GM12878 (cell line): Measurements from ENCODE around the gene RCL1. TPM values are rescaled to one million over a fixed set of nuclear protein-coding genes. Genes with fewer than 3 reads are reported as not detected.

ENCODE experiments used
- ATAC-seq: fragments of 200-7000 bp; cut with Tn5 transposase; 3 replicates; pipeline ENCODE4 v1.9.1; 2020; ENCODE audit warnings: mild to moderate bottlenecking, moderate library complexity
- BruUV-seq: library from RNA; stranded (reverse); fragments of 400-500 nt; replicated peaks from 2 replicates; lab custom pipeline; 2021; lab: Mats Ljungman, UMichigan
- CTCF ChIA-PET: fragments of 300-600 bp; sonication (Branson Sonifier 250); formaldehyde crosslinking; extraction: SDS; loops from one replicate; lab custom pipeline; 2021; ENCODE audit warnings: inconsistent platforms; lab: Yijun Ruan, JAX
- POLR2A ChIA-PET: fragments of 350-600 bp; formaldehyde crosslinking; extraction: SDS; loops from one replicate; lab custom pipeline; 2021; ENCODE audit warnings: inconsistent platforms; lab: Charles Lee
- RAD21 ChIA-PET: fragments of 300-600 bp; sonication (Branson Sonifier 250); formaldehyde crosslinking; loops from one replicate; lab custom pipeline; 2023; ENCODE audit warnings: antibody characterized with exemption; ENCODE audit not compliant: unreplicated experiment; lab: Charles Lee
- SMC1A ChIA-PET: fragments of 300-600 bp; sonication (Branson Sonifier 250); formaldehyde crosslinking; loops from one replicate; lab custom pipeline; 2023; ENCODE audit not compliant: unreplicated experiment, uncharacterized antibody; lab: Charles Lee
- DNase-seq: peaks from one replicate; pipeline ENCODE4 v3.0.0-alpha.2; 2011; ENCODE audit warnings: low read depth, low spot score
- FAIRE-seq: peaks from 3 replicates; lab custom pipeline; 2011; peaks lifted over from hg19 to GRCh38; lab: Jason Lieb, UNC
- H2AFZ ChIP-seq: 2 replicates; pipeline ENCODE4 v1.6.0; 2011; ENCODE audit warnings: low read depth, low read length, control low read depth; ENCODE audit not compliant: control insufficient read depth
- H3K27ac ChIP-seq: 2 replicates; pipeline ENCODE4 v1.5.1; 2011; ENCODE audit warnings: control low read depth; ENCODE audit not compliant: control insufficient read depth, insufficient read depth
- H3K27me3 ChIP-seq, 2 experiments: replicated peaks in 1 of 2; 2 replicates each; pipeline versions ENCODE4 v1.6.0 to v1.6.1; 2011; ENCODE audit warnings: low read length in 1 of 2; ENCODE audit not compliant: control insufficient read depth in 2 of 2, insufficient read depth in 2 of 2
- H3K36me3 ChIP-seq, 2 experiments: 2 replicates each; pipeline ENCODE4 v1.5.1; 2011; ENCODE audit warnings: low read length in 1 of 2; ENCODE audit not compliant: control insufficient read depth in 2 of 2, insufficient read depth in 2 of 2
- H3K4me1 ChIP-seq: 2 replicates; pipeline ENCODE4 v1.6.1; 2011; ENCODE audit warnings: mild to moderate bottlenecking, low read length, moderate library complexity, mixed read lengths; ENCODE audit not compliant: control insufficient read depth, insufficient read depth
- H3K4me2 ChIP-seq: 2 replicates; pipeline ENCODE4 v1.6.0; 2011; ENCODE audit warnings: control low read depth; ENCODE audit not compliant: control insufficient read depth, insufficient read depth
- H3K4me3 ChIP-seq: fragments of 200-600 bp; sonication (generic); 2 replicates; pipeline ENCODE4 v1.5.1; 2016
- H3K79me2 ChIP-seq: 2 replicates; pipeline ENCODE4 v1.6.0; 2011; ENCODE audit warnings: low read length; ENCODE audit not compliant: control insufficient read depth, insufficient read depth
- H3K9ac ChIP-seq: 2 replicates; pipeline ENCODE4 v1.8.0; 2011; ENCODE audit warnings: low read length, control low read depth, mixed read lengths; ENCODE audit not compliant: control insufficient read depth, insufficient read depth
- H3K9me3 ChIP-seq: replicated peaks from 3 replicates; pipeline ENCODE4 v1.5.1; 2011; ENCODE audit warnings: mild to moderate bottlenecking, low read length; ENCODE audit not compliant: control insufficient read depth, insufficient read depth
- H4K20me1 ChIP-seq: 2 replicates; pipeline ENCODE4 v1.6.0; 2011; ENCODE audit not compliant: control insufficient read depth, insufficient read depth
- ASH2L ChIP-seq: fragments of 300-600, 200-600 bp; sonication (generic); IDR thresholded peaks from 2 replicates; pipeline ENCODE4 v1.6.1; 2017; ENCODE audit warnings: low read depth, mild to moderate bottlenecking, borderline replicate concordance
- CBFB ChIP-seq: IDR thresholded peaks from 2 replicates; pipeline ENCODE4 v1.6.1; 2016; ENCODE audit warnings: antibody characterized with exemption, low read depth
- CHD1 ChIP-seq: IDR thresholded peaks from 2 replicates; pipeline ENCODE4 v1.6.1; 2012; ENCODE audit warnings: low read depth, low read length, improper control_type of control experiment
- CHD2 ChIP-seq: IDR thresholded peaks from 2 replicates; pipeline ENCODE4 v1.6.1; 2011; ENCODE audit warnings: low read depth, low read length, improper control_type of control experiment, borderline replicate concordance
- EED ChIP-seq: sonication (generic); IDR thresholded peaks from 2 replicates; pipeline ENCODE4 v1.6.1; 2016; ENCODE audit warnings: antibody characterized with exemption, low read depth
- HDAC2 ChIP-seq: fragments of 200-600 bp; sonication (generic); IDR thresholded peaks from 2 replicates; pipeline ENCODE4 v1.6.1; 2017
- KLF5 ChIP-seq: fragments of 450-650 bp; IDR thresholded peaks from 2 replicates; pipeline ENCODE4 v1.6.1; 2014; ENCODE audit warnings: mild to moderate bottlenecking; ENCODE audit not compliant: partially characterized antibody
- MLLT1 ChIP-seq: fragments of 450-650 bp; IDR thresholded peaks from 2 replicates; pipeline ENCODE4 v1.6.1; 2016; ENCODE audit warnings: mild to moderate bottlenecking
- MYC ChIP-seq: IDR thresholded peaks from 2 replicates; pipeline ENCODE4 v1.6.1; 2011; ENCODE audit warnings: mild to moderate bottlenecking, low read length, moderate library complexity, inconsistent platforms; ENCODE audit not compliant: insufficient read depth, insufficient replicate concordance, insufficient read length, severe bottlenecking
- NRF1 ChIP-seq: conservative IDR thresholded peaks from 2 replicates; pipeline ENCODE4 v1.6.1; 2011; ENCODE audit warnings: mild to moderate bottlenecking, low read depth, low read length, improper control_type of control experiment
- PML ChIP-seq: IDR thresholded peaks from 2 replicates; pipeline ENCODE4 v1.6.1; 2012; ENCODE audit warnings: low read length, inconsistent platforms
- RELA ChIP-seq: fragments of 450-650 bp; IDR thresholded peaks from 2 replicates; pipeline ENCODE4 v1.8.0; 2014; ENCODE audit warnings: borderline replicate concordance; ENCODE audit not compliant: partially characterized antibody
- SIN3A ChIP-seq: IDR thresholded peaks from 2 replicates; pipeline ENCODE4 v1.6.1; 2012; ENCODE audit warnings: low read depth, low read length, improper control_type of control experiment
- SMAD1 ChIP-seq: fragments of 450-650 bp; IDR thresholded peaks from 2 replicates; pipeline ENCODE4 v1.6.1; 2018; ENCODE audit warnings: mild to moderate bottlenecking, low read depth; ENCODE audit not compliant: partially characterized antibody
- SP1 ChIP-seq: IDR thresholded peaks from one replicate; pipeline ENCODE4 v1.6.1; 2011; ENCODE audit warnings: low read depth, low read length
- SREBF1 ChIP-seq: IDR thresholded peaks from 2 replicates; pipeline ENCODE4 v1.6.1; 2012; ENCODE audit warnings: mild to moderate bottlenecking, low read length
- SREBF2 ChIP-seq: IDR thresholded peaks from 2 replicates; pipeline ENCODE4 v1.6.1; 2012; ENCODE audit warnings: mild to moderate bottlenecking, low read length
- STAT3 ChIP-seq: IDR thresholded peaks from 2 replicates; pipeline ENCODE4 v1.6.1; 2011; ENCODE audit warnings: low read depth, low read length, improper control_type of control experiment
- TCF7 ChIP-seq: IDR thresholded peaks from 2 replicates; pipeline ENCODE4 v1.6.1; 2014; ENCODE audit warnings: antibody characterized with exemption, borderline replicate concordance
- ZBTB33 ChIP-seq: fragments of 450-650 bp; IDR thresholded peaks from 2 replicates; pipeline ENCODE4 v1.6.1; 2017; ENCODE audit warnings: mild to moderate bottlenecking
- WGBS: methylation state at CpG from one replicate; pipeline ENCODE4 v1.1.6; 2016; ENCODE audit warnings: low lambda C conversion rate; ENCODE audit not compliant: insufficient replicate concordance, insufficient coverage; ENCODE audit errors: missing lambda C conversion rate; 5-methylcytosine and 5-hydroxymethylcytosine counted together
- in situ Hi-C: fragments of 300-500 bp; cut with MboI; formaldehyde crosslinking; loops from 9 replicates; pipeline ENCODE4 v1.14.3; 2018; ENCODE audit warnings: mixed read lengths
- intact Hi-C: fragments of 100-400 bp; cut with micrococcal nuclease; formaldehyde crosslinking; loops from one replicate; pipeline ENCODE4 v1.14.2; 2022; ENCODE audit not compliant: unreplicated experiment
- polyA plus RNA-seq, 11 experiments: library from polyadenylated mRNA; depleted of rRNA in 4 of 11; unstranded in 6 of 11; stranded (reverse) in 5 of 11; fragments of >200 nt; fragmentation: Nextera tagmentation in 4 of 11; fragmentation: Illumina TruSeq in 1 of 11; extraction: Ambion mirVana in 4 of 11; extraction: Trizol in 1 of 11; gene quantifications; 1 replicate in 1 of 11; 2 replicates in 10 of 11; pipeline versions ENCODE4 v1.2.1 to v1.2.3, GENCODE V29; 2011 to 2016; ENCODE audit warnings: inconsistent platforms in 2 of 11, missing spikeins in 2 of 11, low read depth in 1 of 11
- total RNA-seq, 4 experiments: library from RNA; depleted of rRNA in 3 of 4; stranded (reverse); fragments of >200 nt in 3 of 4; fragmentation: Illumina TruSeq in 1 of 4; extraction: Trizol in 1 of 4; gene quantifications; 2 replicates each; pipeline versions ENCODE4 v1.2.1 to v1.2.3, GENCODE V29; 2013 to 2021

The RCL1 gene
- total and polyA plus RNA-seq, 10 of the 15 experiments (the other 5 are each of a cell fraction or from before 2014, with no cell fraction given): 21.1 to 46.8 (median 30.5) TPM

- no TSS peak for BruUV-seq
- Histone ChIP-seq H3K4me3 (no peak overlapping the region), H3K27me3 (no peaks in the 10 kb centered on the region), H3K4me1 (peaks cover 12% of the 10 kb centered on the region), H3K36me3 (no peaks in the 10 kb centered on the region; a peak in 1 of 4 replicates), H3K9me3 (peaks cover 20% of the 10 kb centered on the region), H3K9ac (no peak overlapping the region), H3K79me2 (peaks cover 70% of the 10 kb centered on the region), H4K20me1 (no peaks in the 10 kb centered on the region), H2AFZ (no peak overlapping the region), H3K4me2 (no peak overlapping the region), H3K27ac (no peak overlapping the region)
- ChIA-PET RAD21 (no interaction called here), POLR2A (interaction anchor here (0.6 to 2.7 kb wide), 2 partner anchors 12 to 17 kb away, joined by 3 to 9 read pairs; partner anchors contain the start of gene RCL1), SMC1A (interaction anchor here (3.2 kb wide), 1 partner anchor 13 kb away, joined by 16 read pairs; no protein-coding TSS in a partner anchor), CTCF (interaction anchor here (3.1 kb wide), 1 partner anchor 13 kb away, joined by 17 read pairs; no protein-coding TSS in a partner anchor)
- in situ Hi-C loops (no loop called here), intact Hi-C loops (no loop called here)
- DNase-seq (no peak), FAIRE-seq (no peak), ATAC-seq (no peak)
- no peak for TF ChIP-seq SP1
- TF ChIP-seq STAT3: no peak
- TF ChIP-seq CBFB: no peak
- TF ChIP-seq CHD2: no peak
- no peak for TF ChIP-seq EED
- no peak for TF ChIP-seq MLLT1
- TF ChIP-seq ASH2L: no peak
- no peak for TF ChIP-seq CHD1
- no peak for TF ChIP-seq SIN3A
- no peak for TF ChIP-seq PML
- TF ChIP-seq KLF5: no peak
- TF ChIP-seq SMAD1: no peak
- no peak for TF ChIP-seq HDAC2
- no peak for TF ChIP-seq SREBF2
- TF ChIP-seq RELA: no peak
- TF ChIP-seq ZBTB33: no peak
- no peak for TF ChIP-seq MYC
- no peak for TF ChIP-seq NRF1
- no peak for TF ChIP-seq SREBF1
- no peak for TF ChIP-seq TCF7
- 69% methylated on average over 1 of the region's 1 CpG for WGBS
Observed at GRCh38 chr9:4810565-4810964, 17.8 kb downstream of the RCL1 start.
